Fibroblast of lung (primary cell): ENCODE results near the gene TSEN54. TPM values are rescaled to one million over a fixed set of nuclear protein-coding genes. Genes with fewer than 3 reads are reported as not detected.

Source experiments
- DNase-seq, 2 donors: peaks; one replicate each; pipeline versions ENCODE4 v3.0.0 to v3.0.0-alpha.2; 2010; ENCODE audit warnings: low read depth in 2 of 2
- H2AFZ ChIP-seq: 2 replicates; pipeline ENCODE4 v1.5.1; 2012; ENCODE audit warnings: low read length, control low read depth, inconsistent platforms
- H3K27ac ChIP-seq: 2 replicates; pipeline ENCODE4 v1.5.1; 2011; ENCODE audit warnings: low read length, control low read depth; ENCODE audit not compliant: insufficient read depth
- H3K27me3 ChIP-seq: 2 replicates; pipeline ENCODE4 v1.5.1; 2011; ENCODE audit warnings: mild to moderate bottlenecking, low read length; ENCODE audit not compliant: control insufficient read depth, insufficient read depth
- H3K36me3 ChIP-seq: 2 replicates; pipeline ENCODE4 v1.5.1; 2011; ENCODE audit warnings: low read length; ENCODE audit not compliant: control insufficient read depth, insufficient read depth
- H3K4me1 ChIP-seq: 2 replicates; pipeline ENCODE4 v1.5.1; 2011; ENCODE audit warnings: low read length; ENCODE audit not compliant: control insufficient read depth, insufficient read depth; ENCODE audit errors: extremely low read depth
- H3K4me2 ChIP-seq: 2 replicates; pipeline ENCODE4 v1.5.1; 2011; ENCODE audit warnings: low read length, control low read depth; ENCODE audit not compliant: insufficient read depth; ENCODE audit errors: extremely low read depth
- H3K4me3 ChIP-seq, 4 experiments: fragments of 200-600 bp in 1 of 4; sonication (generic) in 1 of 4; replicated peaks in 1 of 4; 2 replicates each; pipeline ENCODE4 v1.5.1; 2011 to 2016; ENCODE audit warnings: low read length in 4 of 4, low read depth in 3 of 4, mild to moderate bottlenecking in 3 of 4, control low read depth in 2 of 4, inconsistent platforms in 1 of 4, mixed read lengths in 1 of 4; ENCODE audit not compliant: insufficient read depth in 1 of 4; ENCODE audit errors: control extremely low read depth in 1 of 4
- H3K79me2 ChIP-seq: 2 replicates; pipeline ENCODE4 v1.5.1; 2012; ENCODE audit warnings: mild to moderate bottlenecking, low read length, inconsistent platforms; ENCODE audit not compliant: control insufficient read depth, insufficient read depth
- H3K9ac ChIP-seq: 2 replicates; pipeline ENCODE4 v1.5.1; 2011; ENCODE audit warnings: mild to moderate bottlenecking, low read length, control low read depth; ENCODE audit not compliant: insufficient read depth
- H3K9me3 ChIP-seq: 2 replicates; pipeline ENCODE4 v1.5.1; 2012; ENCODE audit warnings: low read depth, low read length; ENCODE audit not compliant: control insufficient read depth, insufficient read depth
- H4K20me1 ChIP-seq: 2 replicates; pipeline ENCODE4 v1.5.1; 2011; ENCODE audit warnings: low read length; ENCODE audit not compliant: control insufficient read depth, insufficient read depth; ENCODE audit errors: extremely low read depth
- EZH2 ChIP-seq: IDR thresholded peaks from 2 replicates; pipeline ENCODE4 v1.5.1; 2012; ENCODE audit warnings: low read length, control low read depth, mild to moderate bottlenecking; ENCODE audit errors: missing control alignments
- polyA plus RNA-seq, 2 donors: library from polyadenylated mRNA; depleted of rRNA in 1 of 2; stranded (reverse) in 1 of 2; unstranded in 1 of 2; fragments of >200 nt; gene quantifications; 2 replicates each; pipeline ENCODE4 v1.2.1, GENCODE V29; 2011 to 2012; ENCODE audit warnings: missing spikeins in 1 of 2
- total RNA-seq: library from RNA; depleted of rRNA; stranded (reverse); fragments of >200 nt; gene quantifications from 2 replicates; pipeline ENCODE4 v1.2.1, GENCODE V29; 2014
- TF ChIP-seq, protein P1 (sequence below), 2 donors: IDR thresholded peaks in 1 of 2; conservative IDR thresholded peaks in 1 of 2; 1 replicate in 1 of 2; 2 replicates in 1 of 2; pipeline ENCODE4 v1.5.1; 2011 to 2012; ENCODE audit warnings: low read length in 2 of 2, control low read depth in 1 of 2, inconsistent platforms in 1 of 2, low read depth in 1 of 2, mild to moderate bottlenecking in 1 of 2

Gene TSEN54
- total and polyA plus RNA-seq, 2 donors (not counting 1 experiment from before 2014, with no cell fraction given) = 5.3 to 7.8 TPM

DNA sequence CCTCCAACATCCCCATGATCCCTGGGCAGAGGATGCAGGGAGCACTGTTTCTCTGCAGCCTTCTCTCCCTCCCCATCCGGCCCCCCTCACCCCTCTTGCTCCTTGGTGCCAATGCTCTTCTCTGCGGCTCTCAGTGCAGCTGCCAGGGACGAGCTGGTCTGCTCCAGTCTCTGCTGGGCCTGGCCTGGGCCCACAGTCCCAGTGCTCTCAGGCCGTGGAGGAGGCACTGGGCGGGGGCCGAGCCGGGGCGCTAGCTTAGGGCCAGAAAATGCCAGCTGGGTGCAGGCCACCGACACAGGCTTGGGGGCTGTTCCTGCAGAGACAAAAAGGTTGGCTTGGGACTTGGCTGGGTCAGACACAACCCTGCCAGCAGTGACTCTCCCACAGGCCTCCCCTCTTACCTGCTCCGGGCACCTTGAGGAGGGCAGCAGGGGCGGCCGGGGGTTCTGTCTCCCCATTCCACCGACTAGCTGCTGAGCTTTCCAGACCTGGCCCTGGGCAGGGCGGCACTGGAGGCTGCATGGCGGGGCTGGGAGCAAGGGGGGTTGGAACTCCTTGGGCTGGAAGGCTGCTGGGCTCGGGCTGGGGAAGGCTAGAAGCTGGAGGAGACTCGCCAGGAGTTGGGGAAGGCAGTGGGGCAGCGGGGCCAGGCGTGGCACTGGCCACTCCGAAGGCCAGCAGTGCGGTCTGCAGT lies 14.8 kb upstream of the TSEN54 start:
- no peaks in the 10 kb centered on the region for H3K4me1 ChIP-seq
- H3K4me3 ChIP-seq = no peak overlapping the region
- no peaks in the 10 kb centered on the region for H3K27me3 ChIP-seq
- peaks cover 14% of the 10 kb centered on the region for H3K36me3 ChIP-seq
- H3K9ac ChIP-seq = no peak overlapping the region
- H4K20me1 ChIP-seq = no peaks in the 10 kb centered on the region
- TF ChIP-seq, protein P1, sequence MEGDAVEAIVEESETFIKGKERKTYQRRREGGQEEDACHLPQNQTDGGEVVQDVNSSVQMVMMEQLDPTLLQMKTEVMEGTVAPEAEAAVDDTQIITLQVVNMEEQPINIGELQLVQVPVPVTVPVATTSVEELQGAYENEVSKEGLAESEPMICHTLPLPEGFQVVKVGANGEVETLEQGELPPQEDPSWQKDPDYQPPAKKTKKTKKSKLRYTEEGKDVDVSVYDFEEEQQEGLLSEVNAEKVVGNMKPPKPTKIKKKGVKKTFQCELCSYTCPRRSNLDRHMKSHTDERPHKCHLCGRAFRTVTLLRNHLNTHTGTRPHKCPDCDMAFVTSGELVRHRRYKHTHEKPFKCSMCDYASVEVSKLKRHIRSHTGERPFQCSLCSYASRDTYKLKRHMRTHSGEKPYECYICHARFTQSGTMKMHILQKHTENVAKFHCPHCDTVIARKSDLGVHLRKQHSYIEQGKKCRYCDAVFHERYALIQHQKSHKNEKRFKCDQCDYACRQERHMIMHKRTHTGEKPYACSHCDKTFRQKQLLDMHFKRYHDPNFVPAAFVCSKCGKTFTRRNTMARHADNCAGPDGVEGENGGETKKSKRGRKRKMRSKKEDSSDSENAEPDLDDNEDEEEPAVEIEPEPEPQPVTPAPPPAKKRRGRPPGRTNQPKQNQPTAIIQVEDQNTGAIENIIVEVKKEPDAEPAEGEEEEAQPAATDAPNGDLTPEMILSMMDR (conservative IDR thresholded peaks at IDR 0.05 in 1 of 2, IDR thresholded peaks at IDR 0.05 in 1 of 2; ENCODE audit: low read depth in 1 of 2, low read length in 2 of 2) = no peak
- no peak for TF ChIP-seq EZH2
- no peak overlapping the region for H3K4me2 ChIP-seq
- no peak overlapping the region for H2AFZ ChIP-seq
- no peak overlapping the region for H3K27ac ChIP-seq
- DNase-seq = no peak
- no peaks in the 10 kb centered on the region for H3K79me2 ChIP-seq
- H3K9me3 ChIP-seq = no peaks in the 10 kb centered on the region

DNA sequence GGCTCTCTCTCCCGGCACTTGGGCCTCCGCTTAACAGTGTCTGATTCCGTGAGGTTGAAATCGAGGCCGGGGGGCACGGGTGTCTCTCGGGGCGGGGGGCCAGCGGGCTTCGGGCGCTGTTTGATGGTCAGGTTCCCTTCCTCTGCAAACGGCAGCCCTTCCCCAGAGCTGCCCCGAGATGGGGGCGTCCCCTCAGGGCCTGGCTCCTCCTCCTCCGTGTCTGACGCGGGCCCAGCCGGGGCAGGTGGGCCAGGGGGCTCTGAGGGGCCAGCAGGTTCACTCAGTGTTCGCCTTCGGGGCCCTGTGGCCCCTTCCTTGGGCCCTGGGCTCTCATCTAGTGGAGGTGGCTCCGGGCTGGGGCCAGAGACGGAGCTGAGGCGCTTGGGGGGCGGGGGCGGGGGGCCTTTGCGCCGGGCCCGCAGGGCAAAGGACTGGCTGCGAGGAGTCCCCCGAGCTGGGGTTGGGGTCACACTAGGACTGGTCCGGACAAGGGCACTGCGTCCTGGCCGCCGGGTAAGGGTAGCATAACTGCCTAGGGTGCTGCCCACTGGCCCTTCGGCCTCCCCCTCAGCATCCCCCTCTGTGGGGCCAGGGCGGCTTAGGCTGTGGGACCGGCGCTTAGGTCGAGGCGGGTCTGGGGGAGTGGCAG lies 14.1 kb upstream of the TSEN54 start:
- Histone ChIP-seq H3K27ac (no peak overlapping the region), H3K9ac (no peak overlapping the region), H3K4me1 (no peaks in the 10 kb centered on the region), H4K20me1 (no peaks in the 10 kb centered on the region), H2AFZ (no peak overlapping the region), H3K36me3 (peaks cover 18% of the 10 kb centered on the region), H3K79me2 (no peaks in the 10 kb centered on the region), H3K4me2 (no peak overlapping the region), H3K9me3 (no peaks in the 10 kb centered on the region), H3K27me3 (no peaks in the 10 kb centered on the region), H3K4me3 (no peak overlapping the region)
- TF ChIP-seq EZH2 = no peak
- TF ChIP-seq, protein P1 (conservative IDR thresholded peaks at IDR 0.05 in 1 of 2, IDR thresholded peaks at IDR 0.05 in 1 of 2; ENCODE audit: low read depth in 1 of 2, low read length in 2 of 2) = no peak
- no peak for DNase-seq

DNA sequence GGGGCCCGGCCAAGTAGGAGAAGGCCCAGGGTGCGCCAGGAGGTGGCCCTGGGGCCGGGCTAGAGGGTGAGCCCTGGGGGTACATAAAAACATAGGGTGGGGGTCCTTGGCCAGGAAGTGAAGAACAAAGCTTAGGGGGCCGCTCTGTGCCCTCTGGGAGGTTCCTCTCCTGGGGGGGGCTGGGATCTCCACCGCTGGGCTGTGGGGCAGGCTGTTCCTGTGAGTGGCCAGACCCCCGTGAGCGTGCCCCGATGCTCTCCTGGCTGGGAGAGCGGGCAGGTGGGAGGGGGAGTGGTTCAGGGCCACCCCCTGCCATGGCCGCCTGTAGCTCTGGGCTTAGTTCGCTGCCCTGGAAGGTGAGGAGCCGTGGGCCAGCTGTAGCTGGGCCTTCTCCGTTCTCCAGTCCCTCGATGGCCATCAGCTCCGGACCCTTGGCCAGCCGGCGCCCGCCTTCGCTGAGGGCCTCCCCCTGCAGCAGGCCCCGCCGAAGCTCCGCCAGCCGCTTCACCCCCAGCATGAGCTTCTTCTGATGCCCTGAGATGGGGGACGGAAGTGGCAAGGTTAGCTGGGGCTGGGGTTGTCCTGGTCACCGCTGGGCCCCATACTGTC lies 13.5 kb upstream of the TSEN54 start:
- Histone ChIP-seq H3K79me2 (no peaks in the 10 kb centered on the region), H3K27me3 (no peaks in the 10 kb centered on the region), H3K4me1 (no peaks in the 10 kb centered on the region), H4K20me1 (no peaks in the 10 kb centered on the region), H3K27ac (no peak overlapping the region), H3K4me2 (no peak overlapping the region), H3K4me3 (no peak overlapping the region), H2AFZ (no peak overlapping the region), H3K9me3 (no peaks in the 10 kb centered on the region), H3K9ac (no peak overlapping the region), H3K36me3 (peaks cover 16% of the 10 kb centered on the region)
- DNase-seq = no peak
- no peak for TF ChIP-seq EZH2
- TF ChIP-seq, protein P1 (conservative IDR thresholded peaks at IDR 0.05 in 1 of 2, IDR thresholded peaks at IDR 0.05 in 1 of 2; ENCODE audit: low read depth in 1 of 2, low read length in 2 of 2) = no peak
